ENCODE data around the gene SHISAL1. TPM values are rescaled to one million over a fixed set of nuclear protein-coding genes. Genes with fewer than 3 reads are reported as not detected.
A peak's percentile ranks its signal among the peaks of the same experiment; 100 is the strongest.

SHISAL1 gene
- total RNA-seq, 2 donors from 2014 or later: 0.42 to 0.95 TPM

GRCh38 chr22:44269757-44270555, 42.8 kb downstream of the SHISAL1 start:
- Mint-ChIP-seq H3K9me3 (peaks cover under 1% of the 10 kb centered on the region), H3K27ac (peak overlapping the region; percentile 12), H3K4me3 (no peak overlapping the region), H3K36me3 (ENCODE audit: low read depth) (no peaks in the 10 kb centered on the region), H3K4me1 (no peaks in the 10 kb centered on the region), H3K27me3 (ENCODE audit: insufficient read depth) (no peaks in the 10 kb centered on the region)
- Histone ChIP-seq H3K4me1 (ENCODE audit: control insufficient read depth, insufficient read depth, low read length) (no peaks in the 10 kb centered on the region), H3K36me3 (ENCODE audit: control insufficient read depth, insufficient read depth, low read length) (no peaks in the 10 kb centered on the region), H3K4me3 (ENCODE audit: low read length) (no peak overlapping the region), H3K27ac (ENCODE audit: low read depth, low read length) (no peak overlapping the region), H3K9me3 (ENCODE audit: control insufficient read depth, low read length) (no peaks in the 10 kb centered on the region), H3K27me3 (ENCODE audit: control insufficient read depth, insufficient read depth, low read length, poor library complexity, severe bottlenecking) (no peaks in the 10 kb centered on the region), H3K9ac (ENCODE audit: extremely low read depth, low read length, poor library complexity, severe bottlenecking) (no peak overlapping the region)
- WGBS, 2 experiments (ENCODE audit: insufficient coverage in 1 of 2, insufficient read length in 1 of 2): 91 to 92% methylated on average over 14 to 17 of the region's 17 CpGs
- TF ChIP-seq CTCF (conservative IDR thresholded peaks at IDR 0.05): no peak
- DNase-seq: no peak

DNA sequence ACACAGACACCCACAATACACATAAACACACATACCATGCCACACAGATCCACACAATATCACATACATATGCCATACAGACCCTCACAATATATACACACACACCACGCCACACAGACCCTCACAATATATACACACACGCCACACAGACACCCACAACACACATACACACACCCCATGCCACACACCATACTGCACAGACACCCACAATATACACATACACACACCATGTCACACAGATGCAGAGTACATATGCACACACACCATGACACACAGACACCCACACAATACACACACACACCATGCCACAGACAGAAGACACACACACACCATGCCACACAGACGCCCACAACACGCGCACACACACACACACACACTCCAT, 43.6 kb downstream of the SHISAL1 start:
- no peaks in the 10 kb centered on the region for H3K36me3 Mint-ChIP-seq (ENCODE audit: low read depth)
- H3K4me1 Mint-ChIP-seq: no peaks in the 10 kb centered on the region
- H3K4me3 ChIP-seq (ENCODE audit: low read length): no peak overlapping the region
- no peak overlapping the region for H3K27ac ChIP-seq (ENCODE audit: low read depth, low read length)
- H3K36me3 ChIP-seq (ENCODE audit: control insufficient read depth, insufficient read depth, low read length): no peaks in the 10 kb centered on the region
- H3K27me3 ChIP-seq (ENCODE audit: control insufficient read depth, insufficient read depth, low read length, poor library complexity, severe bottlenecking): no peaks in the 10 kb centered on the region
- H3K9me3 ChIP-seq (ENCODE audit: control insufficient read depth, low read length): no peaks in the 10 kb centered on the region
- WGBS, 2 experiments (ENCODE audit: insufficient coverage in 1 of 2, insufficient read length in 1 of 2): 85 to 90% methylated on average over 2 to 5 of the region's 5 CpGs
- no peak overlapping the region for H3K4me3 Mint-ChIP-seq
- H3K27ac Mint-ChIP-seq: no peak overlapping the region
- no peaks in the 10 kb centered on the region for H3K4me1 ChIP-seq (ENCODE audit: control insufficient read depth, insufficient read depth, low read length)
- peaks cover 4% of the 10 kb centered on the region for H3K9me3 Mint-ChIP-seq
- no peaks in the 10 kb centered on the region for H3K27me3 Mint-ChIP-seq (ENCODE audit: insufficient read depth)
- no peak for DNase-seq
- TF ChIP-seq CTCF (conservative IDR thresholded peaks at IDR 0.05): no peak
- no peak overlapping the region for H3K9ac ChIP-seq (ENCODE audit: extremely low read depth, low read length, poor library complexity, severe bottlenecking)

DNA sequence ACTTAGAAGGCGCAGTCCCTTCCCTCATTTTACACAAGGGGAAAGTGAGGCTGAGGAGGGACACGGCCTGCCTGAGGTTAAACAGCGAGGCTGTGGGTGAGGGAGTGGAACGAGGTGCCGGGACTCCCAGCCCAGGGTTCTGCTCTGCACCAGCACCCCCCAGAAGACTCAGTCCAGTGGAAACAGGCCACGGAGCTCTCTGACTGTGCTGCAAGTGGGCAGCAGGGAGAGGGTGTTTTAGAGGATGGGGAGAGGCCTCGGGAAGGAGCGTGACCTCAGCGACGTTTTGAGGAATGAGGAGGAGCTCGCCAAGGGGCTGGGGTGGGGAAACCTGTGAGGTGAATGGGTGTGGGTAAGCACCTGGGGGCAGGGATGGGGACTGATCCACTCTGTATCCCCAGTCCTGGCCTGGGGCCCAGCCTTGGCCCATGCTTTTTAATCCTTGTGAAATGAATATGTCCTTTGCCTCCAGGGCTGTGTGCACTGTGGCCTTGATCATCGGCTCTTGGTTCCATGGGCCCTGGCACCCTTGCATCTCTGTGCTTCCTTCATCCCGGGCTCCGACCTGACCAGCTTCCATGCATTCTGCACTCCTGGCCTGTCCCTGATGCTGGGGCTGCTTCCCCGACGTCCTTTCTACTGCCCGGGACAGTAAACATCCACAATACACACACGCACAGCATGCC, 44.2 kb downstream of the SHISAL1 start:
- no peak overlapping the region for H3K4me3 Mint-ChIP-seq
- no peaks in the 10 kb centered on the region for H3K9me3 ChIP-seq (ENCODE audit: control insufficient read depth, low read length)
- H3K36me3 Mint-ChIP-seq (ENCODE audit: low read depth): no peaks in the 10 kb centered on the region
- DNase-seq: no peak
- H3K27ac Mint-ChIP-seq: no peak overlapping the region
- H3K4me3 ChIP-seq (ENCODE audit: low read length): no peak overlapping the region
- peaks cover 4% of the 10 kb centered on the region for H3K9me3 Mint-ChIP-seq
- no peaks in the 10 kb centered on the region for H3K4me1 ChIP-seq (ENCODE audit: control insufficient read depth, insufficient read depth, low read length)
- no peaks in the 10 kb centered on the region for H3K36me3 ChIP-seq (ENCODE audit: control insufficient read depth, insufficient read depth, low read length)
- H3K4me1 Mint-ChIP-seq: no peaks in the 10 kb centered on the region
- 83 to 89% methylated on average over 11 to 18 of the region's 18 CpGs for WGBS, 2 experiments (ENCODE audit: insufficient coverage in 1 of 2, insufficient read length in 1 of 2)
- no peak for TF ChIP-seq CTCF (conservative IDR thresholded peaks at IDR 0.05)
- no peaks in the 10 kb centered on the region for H3K27me3 ChIP-seq (ENCODE audit: control insufficient read depth, insufficient read depth, low read length, poor library complexity, severe bottlenecking)
- no peaks in the 10 kb centered on the region for H3K27me3 Mint-ChIP-seq (ENCODE audit: insufficient read depth)
- H3K9ac ChIP-seq (ENCODE audit: extremely low read depth, low read length, poor library complexity, severe bottlenecking): no peak overlapping the region
- no peak overlapping the region for H3K27ac ChIP-seq (ENCODE audit: low read depth, low read length)

Data from endodermal cell (in vitro differentiated cells).